ENCODE measurements around the gene SEL1L. TPM values are rescaled to one million over a fixed set of nuclear protein-coding genes. Genes with fewer than 3 reads are reported as not detected.

SEL1L gene
- polyA plus RNA-seq, 1 donor from 2014 or later: 39.7 TPM

GRCh38 chr14:81458352-81458751 lies 75.3 kb downstream of the SEL1L start:
- Histone ChIP-seq H4K20me1 (ENCODE audit: insufficient read depth) (no peaks in the 10 kb centered on the region), H3K4me2 (ENCODE audit: low read length) (no peak overlapping the region), H3K4me3 (ENCODE audit: low read length) (no peak overlapping the region), H3K9ac (ENCODE audit: low read length) (no peak overlapping the region), H2AFZ (ENCODE audit: low read depth, low read length) (no peak overlapping the region), H3K36me3 (ENCODE audit: insufficient read depth, low read length) (no peaks in the 10 kb centered on the region), H3F3A (ENCODE audit: insufficient read depth, low read length, poor library complexity, severe bottlenecking) (no peaks in the 10 kb centered on the region), H3K79me2 (replicated peaks; ENCODE audit: insufficient read depth, low read length) (no peaks in the 10 kb centered on the region), H3K27me3 (ENCODE audit: insufficient read depth, low read depth, low read length) (no peaks in the 10 kb centered on the region), H3K9me3 (ENCODE audit: low read length) (no peaks in the 10 kb centered on the region), H3K27ac (ENCODE audit: low read length) (no peak overlapping the region), H3K9me2 (ENCODE audit: insufficient read depth, low read length) (no peaks in the 10 kb centered on the region)
- TF ChIP-seq EZH2 (IDR thresholded peaks at IDR 0.05; ENCODE audit: borderline replicate concordance, insufficient read depth, low read length, poor library complexity, severe bottlenecking): no peak
- no peak for TF ChIP-seq RAD21 (conservative IDR thresholded peaks at IDR 0.05)
- TF ChIP-seq TAF1 (IDR thresholded peaks at IDR 0.05; ENCODE audit: low read depth): no peak
- no peak for TF ChIP-seq POLR2AphosphoS5 (IDR thresholded peaks at IDR 0.05)
- TF ChIP-seq SMC3 (conservative IDR thresholded peaks at IDR 0.05; ENCODE audit: poor library complexity): no peak
- TF ChIP-seq, protein P1, sequence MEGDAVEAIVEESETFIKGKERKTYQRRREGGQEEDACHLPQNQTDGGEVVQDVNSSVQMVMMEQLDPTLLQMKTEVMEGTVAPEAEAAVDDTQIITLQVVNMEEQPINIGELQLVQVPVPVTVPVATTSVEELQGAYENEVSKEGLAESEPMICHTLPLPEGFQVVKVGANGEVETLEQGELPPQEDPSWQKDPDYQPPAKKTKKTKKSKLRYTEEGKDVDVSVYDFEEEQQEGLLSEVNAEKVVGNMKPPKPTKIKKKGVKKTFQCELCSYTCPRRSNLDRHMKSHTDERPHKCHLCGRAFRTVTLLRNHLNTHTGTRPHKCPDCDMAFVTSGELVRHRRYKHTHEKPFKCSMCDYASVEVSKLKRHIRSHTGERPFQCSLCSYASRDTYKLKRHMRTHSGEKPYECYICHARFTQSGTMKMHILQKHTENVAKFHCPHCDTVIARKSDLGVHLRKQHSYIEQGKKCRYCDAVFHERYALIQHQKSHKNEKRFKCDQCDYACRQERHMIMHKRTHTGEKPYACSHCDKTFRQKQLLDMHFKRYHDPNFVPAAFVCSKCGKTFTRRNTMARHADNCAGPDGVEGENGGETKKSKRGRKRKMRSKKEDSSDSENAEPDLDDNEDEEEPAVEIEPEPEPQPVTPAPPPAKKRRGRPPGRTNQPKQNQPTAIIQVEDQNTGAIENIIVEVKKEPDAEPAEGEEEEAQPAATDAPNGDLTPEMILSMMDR (IDR thresholded peaks at IDR 0.05; ENCODE audit: poor library complexity, severe bottlenecking): no peak
- no peak for TF ChIP-seq MXI1 (conservative IDR thresholded peaks at IDR 0.05; ENCODE audit: poor library complexity, severe bottlenecking)
- TF ChIP-seq EP300 (conservative IDR thresholded peaks at IDR 0.05; ENCODE audit: poor library complexity, severe bottlenecking): no peak
- TF ChIP-seq REST (IDR thresholded peaks at IDR 0.05; ENCODE audit: borderline replicate concordance): no peak

GRCh38 chr14:81455390-81455789 lies 78.3 kb downstream of the SEL1L start:
- Histone ChIP-seq H3K4me2 (ENCODE audit: low read length) (no peak overlapping the region), H4K20me1 (ENCODE audit: insufficient read depth) (no peaks in the 10 kb centered on the region), H3K4me3 (ENCODE audit: low read length) (no peak overlapping the region), H3F3A (ENCODE audit: insufficient read depth, low read length, poor library complexity, severe bottlenecking) (no peaks in the 10 kb centered on the region), H3K9ac (ENCODE audit: low read length) (no peak overlapping the region), H3K36me3 (ENCODE audit: insufficient read depth, low read length) (no peaks in the 10 kb centered on the region), H3K9me2 (ENCODE audit: insufficient read depth, low read length) (no peaks in the 10 kb centered on the region), H2AFZ (ENCODE audit: low read depth, low read length) (no peak overlapping the region), H3K9me3 (ENCODE audit: low read length) (no peaks in the 10 kb centered on the region), H3K79me2 (replicated peaks; ENCODE audit: insufficient read depth, low read length) (no peaks in the 10 kb centered on the region), H3K27ac (ENCODE audit: low read length) (no peak overlapping the region), H3K27me3 (ENCODE audit: insufficient read depth, low read depth, low read length) (no peaks in the 10 kb centered on the region)
- TF ChIP-seq REST (IDR thresholded peaks at IDR 0.05; ENCODE audit: borderline replicate concordance) (no peak), RAD21 (conservative IDR thresholded peaks at IDR 0.05) (no peak), SMC3 (conservative IDR thresholded peaks at IDR 0.05; ENCODE audit: poor library complexity) (no peak), EP300 (conservative IDR thresholded peaks at IDR 0.05; ENCODE audit: poor library complexity, severe bottlenecking) (no peak), MXI1 (conservative IDR thresholded peaks at IDR 0.05; ENCODE audit: poor library complexity, severe bottlenecking) (no peak), EZH2 (IDR thresholded peaks at IDR 0.05; ENCODE audit: borderline replicate concordance, insufficient read depth, low read length, poor library complexity, severe bottlenecking) (no peak), TAF1 (IDR thresholded peaks at IDR 0.05; ENCODE audit: low read depth) (no peak), POLR2AphosphoS5 (IDR thresholded peaks at IDR 0.05) (no peak)
- TF ChIP-seq, protein P1 (IDR thresholded peaks at IDR 0.05; ENCODE audit: poor library complexity, severe bottlenecking): no peak
